ENCODE data around the gene PLXNA1. TPM values are rescaled to one million over a fixed set of nuclear protein-coding genes. Genes with fewer than 3 reads are reported as not detected.

The PLXNA1 gene
- polyA plus RNA-seq, 1 experiment = 57.2 TPM

DNA sequence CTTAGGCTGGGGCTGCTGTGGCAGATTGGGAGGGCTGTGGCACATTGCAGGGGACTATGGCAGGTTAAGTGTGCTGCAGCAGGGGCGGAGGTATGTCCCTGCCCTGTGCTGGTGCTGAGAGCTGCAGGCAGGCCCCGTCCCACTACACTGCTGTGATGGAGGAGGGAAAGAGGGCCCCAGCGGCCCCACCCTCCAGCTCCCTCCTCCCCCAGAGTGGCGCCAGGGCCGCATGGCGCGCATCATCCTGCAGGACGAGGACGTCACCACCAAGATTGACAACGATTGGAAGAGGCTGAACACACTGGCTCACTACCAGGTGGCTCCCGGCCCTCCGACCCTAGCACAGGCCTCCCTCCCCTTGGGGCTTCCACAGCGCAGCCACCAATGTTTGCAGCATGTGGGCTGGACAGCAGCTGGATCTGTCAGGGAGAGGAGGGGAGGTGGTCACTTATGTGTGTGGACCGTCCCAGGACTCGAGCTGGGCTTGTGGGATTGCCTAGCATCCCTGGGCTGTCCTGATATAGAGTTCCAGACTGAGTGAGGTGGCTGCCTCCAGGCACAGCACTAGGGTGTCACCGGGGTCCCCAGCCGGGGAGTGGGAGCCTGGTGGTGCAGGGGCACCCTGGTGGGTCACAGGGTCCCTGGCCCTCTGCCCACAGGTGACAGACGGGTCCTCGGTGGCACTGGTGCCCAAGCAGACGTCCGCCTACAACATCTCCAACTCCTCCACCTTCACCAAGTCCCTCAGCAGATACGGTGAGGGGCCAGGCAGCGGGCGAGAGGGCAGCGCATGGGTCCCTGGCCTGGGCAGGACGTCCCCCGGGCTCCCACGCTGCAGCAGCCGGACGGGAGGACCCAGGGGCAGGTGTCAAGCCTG, 46.1 kb downstream of the PLXNA1 start:
- H3K36me3 ChIP-seq (ENCODE audit: control insufficient read depth, insufficient read depth, low read length) = peaks cover 55% of the 10 kb centered on the region
- no peaks in the 10 kb centered on the region for H3K27me3 ChIP-seq (ENCODE audit: control insufficient read depth, insufficient read depth, low read length)
- no peak for DNase-seq (ENCODE audit: low read depth)
- TF ChIP-seq, protein P1, sequence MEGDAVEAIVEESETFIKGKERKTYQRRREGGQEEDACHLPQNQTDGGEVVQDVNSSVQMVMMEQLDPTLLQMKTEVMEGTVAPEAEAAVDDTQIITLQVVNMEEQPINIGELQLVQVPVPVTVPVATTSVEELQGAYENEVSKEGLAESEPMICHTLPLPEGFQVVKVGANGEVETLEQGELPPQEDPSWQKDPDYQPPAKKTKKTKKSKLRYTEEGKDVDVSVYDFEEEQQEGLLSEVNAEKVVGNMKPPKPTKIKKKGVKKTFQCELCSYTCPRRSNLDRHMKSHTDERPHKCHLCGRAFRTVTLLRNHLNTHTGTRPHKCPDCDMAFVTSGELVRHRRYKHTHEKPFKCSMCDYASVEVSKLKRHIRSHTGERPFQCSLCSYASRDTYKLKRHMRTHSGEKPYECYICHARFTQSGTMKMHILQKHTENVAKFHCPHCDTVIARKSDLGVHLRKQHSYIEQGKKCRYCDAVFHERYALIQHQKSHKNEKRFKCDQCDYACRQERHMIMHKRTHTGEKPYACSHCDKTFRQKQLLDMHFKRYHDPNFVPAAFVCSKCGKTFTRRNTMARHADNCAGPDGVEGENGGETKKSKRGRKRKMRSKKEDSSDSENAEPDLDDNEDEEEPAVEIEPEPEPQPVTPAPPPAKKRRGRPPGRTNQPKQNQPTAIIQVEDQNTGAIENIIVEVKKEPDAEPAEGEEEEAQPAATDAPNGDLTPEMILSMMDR (IDR thresholded peaks at IDR 0.05; ENCODE audit: insufficient read depth, low read depth, low read length) = no peak
- ChIA-PET POLR2A (no interaction called here), CTCF (interaction anchor here (1.0 kb wide), 1 partner anchor 26 kb away, joined by 3 read pairs; no protein-coding TSS in a partner anchor)
- H3K4me3 ChIP-seq (ENCODE audit: low read depth, low read length) = no peak overlapping the region

DNA sequence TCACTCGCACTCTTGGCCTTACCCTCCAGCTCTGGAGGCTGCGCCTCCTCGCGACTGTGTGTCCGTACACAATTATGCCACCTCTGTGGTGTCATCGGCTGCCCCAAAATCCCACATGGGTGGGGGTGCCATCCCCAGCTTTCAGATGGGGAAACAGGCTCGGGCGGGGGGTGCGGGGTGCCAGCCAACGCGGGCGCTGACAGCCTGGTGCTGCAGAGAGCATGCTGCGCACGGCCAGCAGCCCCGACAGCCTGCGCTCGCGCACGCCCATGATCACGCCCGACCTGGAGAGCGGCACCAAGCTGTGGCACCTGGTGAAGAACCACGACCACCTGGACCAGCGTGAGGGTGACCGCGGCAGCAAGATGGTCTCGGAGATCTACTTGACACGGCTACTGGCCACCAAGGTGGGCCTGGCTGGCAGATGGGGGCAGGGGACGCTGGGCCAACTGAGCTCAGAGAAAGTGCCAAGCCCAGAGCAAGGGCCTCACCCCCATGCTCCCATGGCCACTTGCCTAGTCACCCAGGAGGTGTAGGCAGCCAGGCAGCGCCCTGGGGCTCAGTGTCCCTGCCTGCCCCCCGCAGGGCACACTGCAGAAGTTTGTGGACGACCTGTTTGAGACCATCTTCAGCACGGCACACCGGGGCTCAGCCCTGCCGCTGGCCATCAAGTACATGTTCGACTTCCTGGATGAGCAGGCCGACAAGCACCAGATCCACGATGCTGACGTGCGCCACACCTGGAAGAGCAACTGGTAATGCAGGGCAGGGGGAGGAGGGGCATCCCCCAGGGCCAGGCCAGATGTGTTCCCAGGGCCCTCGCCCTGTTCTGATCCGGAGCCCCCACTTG, 47.0 kb downstream of the PLXNA1 start:
- TF ChIP-seq, protein P1 (IDR thresholded peaks at IDR 0.05; ENCODE audit: insufficient read depth, low read depth, low read length) = no peak
- Histone ChIP-seq H3K27me3 (ENCODE audit: control insufficient read depth, insufficient read depth, low read length) (no peaks in the 10 kb centered on the region), H3K4me3 (ENCODE audit: low read depth, low read length) (no peak overlapping the region), H3K36me3 (ENCODE audit: control insufficient read depth, insufficient read depth, low read length) (peaks cover 53% of the 10 kb centered on the region)
- ChIA-PET POLR2A (no interaction called here), CTCF (interaction anchor here (1.0 kb wide), 1 partner anchor 27 kb away, joined by 3 read pairs; no protein-coding TSS in a partner anchor)
- no peak for DNase-seq (ENCODE audit: low read depth)

DNA sequence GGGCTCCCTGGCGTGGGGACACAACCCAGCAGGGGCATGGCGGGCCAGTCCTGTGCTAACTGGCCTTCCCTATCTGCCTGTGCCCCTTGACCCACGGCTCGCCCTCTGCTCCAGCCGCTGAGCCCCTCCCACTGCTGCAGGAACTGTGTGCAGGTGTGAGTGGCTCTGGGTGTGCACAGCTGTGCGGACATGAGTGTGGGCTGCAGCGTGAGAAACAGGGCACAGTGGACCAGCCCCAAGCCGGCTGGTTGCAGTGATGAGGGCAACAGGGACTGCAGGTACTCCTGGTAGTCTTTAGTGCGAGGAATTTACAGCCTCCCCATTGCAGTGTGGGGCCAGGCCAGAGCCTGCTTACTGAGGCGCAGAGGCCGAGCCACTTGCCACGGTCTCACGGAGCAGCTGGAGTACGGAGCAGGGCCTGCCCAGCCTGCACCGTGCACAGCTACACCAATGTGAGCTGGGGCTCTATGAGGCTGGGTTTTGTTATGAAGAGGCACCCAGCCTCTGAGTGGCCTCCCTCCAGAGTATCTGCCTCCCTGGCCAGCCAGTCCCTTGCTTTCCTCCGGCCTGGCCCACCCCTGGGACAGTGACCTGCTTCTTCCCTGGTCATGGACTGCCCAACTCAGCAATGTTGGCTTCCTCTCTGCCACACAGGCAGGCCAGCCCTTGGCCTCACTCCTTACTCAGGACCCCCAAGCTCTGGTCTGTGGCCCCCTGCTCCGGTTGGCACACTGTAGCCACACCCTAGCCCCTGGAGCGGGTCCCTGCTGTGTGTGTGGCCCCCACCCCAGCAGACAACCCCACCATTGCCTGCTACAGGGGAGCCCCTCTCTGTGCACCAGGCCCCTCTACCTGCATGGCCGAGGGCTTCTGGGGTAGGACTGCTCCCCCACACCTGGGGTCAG, 47.8 kb downstream of the PLXNA1 start:
- Histone ChIP-seq H3K36me3 (ENCODE audit: control insufficient read depth, insufficient read depth, low read length) (peaks cover 48% of the 10 kb centered on the region), H3K27me3 (ENCODE audit: control insufficient read depth, insufficient read depth, low read length) (no peaks in the 10 kb centered on the region), H3K4me3 (ENCODE audit: low read depth, low read length) (no peak overlapping the region)
- DNase-seq (ENCODE audit: low read depth) = no peak
- TF ChIP-seq, protein P1 (IDR thresholded peaks at IDR 0.05; ENCODE audit: insufficient read depth, low read depth, low read length) = no peak
- ChIA-PET CTCF (interaction anchor here (1.0 kb wide), 1 partner anchor 28 kb away, joined by 3 read pairs; no protein-coding TSS in a partner anchor), POLR2A (no interaction called here)

DNA sequence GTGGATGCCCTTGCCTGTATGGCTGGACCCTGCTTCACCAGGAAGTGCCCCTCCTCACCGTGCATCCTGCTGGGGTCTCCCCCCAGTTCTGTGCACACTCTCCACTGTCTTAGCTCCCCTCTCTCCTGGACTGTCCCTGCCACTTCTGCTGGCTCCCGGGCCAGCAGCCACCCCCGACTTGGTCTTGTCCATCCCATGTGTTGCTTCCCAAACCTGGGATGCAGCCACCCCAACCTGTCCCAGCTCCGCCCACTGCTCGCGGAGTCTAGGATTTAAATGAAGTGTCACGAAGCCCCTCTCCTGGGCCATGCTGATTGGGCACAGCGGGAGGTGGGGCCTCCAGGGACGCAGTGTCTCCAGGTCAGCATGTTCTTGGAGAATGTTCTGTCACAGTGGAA, 48.5 kb downstream of the PLXNA1 start:
- ChIA-PET POLR2A (no interaction called here), CTCF (no interaction called here)
- no peak for DNase-seq (ENCODE audit: low read depth)
- TF ChIP-seq, protein P1 (IDR thresholded peaks at IDR 0.05; ENCODE audit: insufficient read depth, low read depth, low read length) = no peak
- Histone ChIP-seq H3K36me3 (ENCODE audit: control insufficient read depth, insufficient read depth, low read length) (peaks cover 46% of the 10 kb centered on the region), H3K4me3 (ENCODE audit: low read depth, low read length) (no peak overlapping the region), H3K27me3 (ENCODE audit: control insufficient read depth, insufficient read depth, low read length) (no peaks in the 10 kb centered on the region)
